Ovary (tissue), 3 donors: ENCODE results near the gene C19orf81.

Experiments used
- POLR2A ChIP-seq: fragments of 450-650 bp; IDR thresholded peaks from one replicate; pipeline ENCODE4 v1.6.1; 2017; ENCODE audit warnings: antibody characterized with exemption, mild to moderate bottlenecking, moderate library complexity
- TF ChIP-seq, protein P1 (sequence below), 3 donors: fragments of 450-650 bp in 2 of 3; fragments of 200-600 bp in 1 of 3; IDR thresholded peaks; one replicate each; pipeline versions ENCODE4 v1.5.1 to v1.8.0; 2016 to 2022; ENCODE audit warnings: antibody characterized with exemption in 3 of 3, mild to moderate bottlenecking in 1 of 3
- donor health status: DM: no; HTN: no; CAD: no.

DNA sequence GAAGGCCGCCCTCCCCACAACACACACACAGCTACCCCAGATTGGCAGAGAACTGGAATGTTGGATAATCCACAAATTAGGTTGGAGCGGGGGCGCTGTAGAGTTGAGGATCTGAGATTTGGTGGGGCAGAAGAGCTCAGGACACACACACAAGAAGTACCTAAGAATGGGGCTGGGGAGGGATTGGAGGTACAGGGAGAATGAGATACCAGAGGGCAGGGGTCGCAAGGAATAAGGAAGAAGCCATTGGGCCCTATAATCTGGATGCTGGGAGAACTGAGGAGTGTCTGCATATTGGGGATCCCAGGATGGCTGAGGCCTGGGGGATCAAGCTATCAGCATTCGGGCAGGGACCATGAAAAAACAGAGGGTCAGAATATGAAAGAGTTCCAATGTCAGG is 21.1 kb upstream of the C19orf81 start:
- TF ChIP-seq POLR2A = no peak
- TF ChIP-seq, protein P1, sequence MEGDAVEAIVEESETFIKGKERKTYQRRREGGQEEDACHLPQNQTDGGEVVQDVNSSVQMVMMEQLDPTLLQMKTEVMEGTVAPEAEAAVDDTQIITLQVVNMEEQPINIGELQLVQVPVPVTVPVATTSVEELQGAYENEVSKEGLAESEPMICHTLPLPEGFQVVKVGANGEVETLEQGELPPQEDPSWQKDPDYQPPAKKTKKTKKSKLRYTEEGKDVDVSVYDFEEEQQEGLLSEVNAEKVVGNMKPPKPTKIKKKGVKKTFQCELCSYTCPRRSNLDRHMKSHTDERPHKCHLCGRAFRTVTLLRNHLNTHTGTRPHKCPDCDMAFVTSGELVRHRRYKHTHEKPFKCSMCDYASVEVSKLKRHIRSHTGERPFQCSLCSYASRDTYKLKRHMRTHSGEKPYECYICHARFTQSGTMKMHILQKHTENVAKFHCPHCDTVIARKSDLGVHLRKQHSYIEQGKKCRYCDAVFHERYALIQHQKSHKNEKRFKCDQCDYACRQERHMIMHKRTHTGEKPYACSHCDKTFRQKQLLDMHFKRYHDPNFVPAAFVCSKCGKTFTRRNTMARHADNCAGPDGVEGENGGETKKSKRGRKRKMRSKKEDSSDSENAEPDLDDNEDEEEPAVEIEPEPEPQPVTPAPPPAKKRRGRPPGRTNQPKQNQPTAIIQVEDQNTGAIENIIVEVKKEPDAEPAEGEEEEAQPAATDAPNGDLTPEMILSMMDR (IDR thresholded peaks at IDR 0.05) = no peak
